GM18951 (cell line): Measurements from ENCODE around the gene LPP.

ENCODE experiments used
- POLR2A ChIP-seq: IDR thresholded peaks from 4 replicates; pipeline ENCODE4 v1.6.1; 2011; ENCODE audit warnings: mild to moderate bottlenecking; ENCODE audit not compliant: insufficient read length, insufficient read depth; ENCODE audit errors: extremely low read depth
- in situ Hi-C: fragments of 300-500 bp; cut with MboI; formaldehyde crosslinking; loops from one replicate; pipeline ENCODE4 v1.12.0; 2022; ENCODE audit warnings: low sequenced_read_pairs, mixed read lengths, inconsistent platforms; ENCODE audit not compliant: unreplicated experiment

The LPP gene

DNA sequence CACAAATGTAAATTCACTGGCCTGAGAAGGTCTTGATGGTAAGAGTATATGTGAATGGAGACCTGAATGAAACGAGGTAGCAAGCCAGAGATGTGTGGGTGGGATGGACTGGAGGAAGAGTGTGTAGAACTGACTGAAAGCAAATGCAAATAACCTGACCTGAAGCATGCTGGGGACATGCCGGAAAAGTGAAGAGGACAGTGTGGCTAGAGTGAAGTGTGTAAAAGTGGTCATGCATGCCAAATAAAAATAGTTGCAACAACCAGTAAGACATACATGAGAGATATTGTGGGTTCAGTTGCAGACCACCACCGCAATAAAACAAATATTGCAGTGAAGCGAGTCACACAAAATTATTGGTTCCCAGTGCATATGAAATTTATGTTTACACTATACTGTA, 82.3 kb downstream of the LPP start:
- TF ChIP-seq POLR2A: no peak

DNA sequence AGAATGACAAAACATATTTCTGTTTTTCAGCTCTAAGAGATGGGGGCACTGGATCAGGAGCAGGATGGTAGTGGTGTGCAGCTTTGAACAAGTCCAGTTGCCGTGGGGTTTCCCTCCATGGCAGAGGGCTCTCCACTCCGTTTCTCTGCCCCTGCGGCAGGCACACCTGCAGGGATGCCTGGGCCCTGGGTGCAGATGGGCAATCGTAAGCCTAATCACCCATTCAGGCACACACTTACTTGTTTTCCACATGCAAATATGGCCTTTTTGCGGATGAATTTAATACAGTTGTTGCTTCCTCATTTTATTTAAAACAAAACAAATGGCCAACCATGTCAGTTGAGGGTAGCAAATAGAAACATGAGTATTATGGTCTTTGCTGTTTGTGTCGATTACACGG, 85.1 kb downstream of the LPP start:
- TF ChIP-seq POLR2A: no peak
- in situ Hi-C loops: no loop called here

More for the DNA sequence above, 82.3 kb downstream of the LPP start:
- in situ Hi-C loops: no loop called here

DNA sequence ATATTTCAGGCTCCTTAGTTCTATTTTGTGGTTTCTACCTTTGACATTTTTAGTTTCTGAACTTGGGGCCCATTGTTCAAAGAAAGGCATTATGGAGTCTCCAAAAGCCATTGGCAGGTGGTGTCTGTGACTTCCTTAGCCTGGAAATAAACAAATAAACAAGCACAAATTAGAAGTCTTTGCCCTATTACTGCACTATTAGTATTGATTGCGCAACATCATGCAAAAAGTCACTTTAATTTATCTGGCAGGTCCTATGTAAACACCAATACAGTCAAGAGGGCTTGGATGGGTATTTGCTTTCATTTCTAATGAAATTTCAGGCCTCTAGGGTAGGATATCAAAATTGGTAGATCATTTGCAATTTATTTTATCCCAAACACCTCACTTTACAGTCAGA, 85.6 kb downstream of the LPP start:
- TF ChIP-seq POLR2A: no peak
- in situ Hi-C loops: no loop called here

DNA sequence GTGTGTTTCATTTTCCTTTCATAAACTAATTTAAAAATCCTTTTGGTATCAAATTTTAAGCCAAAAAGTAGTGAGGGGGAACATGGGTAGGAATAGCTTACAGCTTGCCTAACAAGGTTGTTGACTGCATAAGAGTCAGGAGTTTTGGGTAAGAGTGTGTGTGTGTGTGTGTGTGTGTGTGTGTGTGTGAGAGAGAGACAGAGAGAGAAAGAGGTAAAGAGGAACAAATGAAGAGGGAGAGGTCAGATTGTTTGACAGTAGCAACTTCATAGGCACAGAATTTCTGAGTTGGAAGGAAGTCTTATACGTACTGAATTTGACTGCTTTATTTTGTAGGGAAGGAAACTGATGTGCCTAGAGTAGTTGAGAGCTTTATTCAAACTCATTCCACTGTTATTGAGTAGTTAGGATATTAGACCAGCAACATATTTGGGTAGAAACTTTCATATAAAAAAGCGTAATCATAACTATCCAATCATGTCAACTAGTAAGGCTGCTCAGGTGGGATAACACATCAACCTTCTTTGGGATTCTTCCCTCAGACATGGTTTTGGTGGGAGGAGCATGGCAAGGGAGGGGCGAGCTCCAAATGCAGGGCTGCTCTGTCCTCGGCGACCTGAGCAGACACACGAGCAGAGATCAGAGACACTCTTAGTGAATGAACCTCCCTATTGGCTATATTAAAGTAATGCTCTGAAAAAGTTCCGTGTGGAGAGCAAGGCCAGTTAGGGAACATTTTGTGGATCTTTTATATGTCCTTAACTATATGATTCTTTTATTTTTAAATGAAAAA, 86.4 kb downstream of the LPP start:
- in situ Hi-C loops: no loop called here
- no peak for TF ChIP-seq POLR2A

DNA sequence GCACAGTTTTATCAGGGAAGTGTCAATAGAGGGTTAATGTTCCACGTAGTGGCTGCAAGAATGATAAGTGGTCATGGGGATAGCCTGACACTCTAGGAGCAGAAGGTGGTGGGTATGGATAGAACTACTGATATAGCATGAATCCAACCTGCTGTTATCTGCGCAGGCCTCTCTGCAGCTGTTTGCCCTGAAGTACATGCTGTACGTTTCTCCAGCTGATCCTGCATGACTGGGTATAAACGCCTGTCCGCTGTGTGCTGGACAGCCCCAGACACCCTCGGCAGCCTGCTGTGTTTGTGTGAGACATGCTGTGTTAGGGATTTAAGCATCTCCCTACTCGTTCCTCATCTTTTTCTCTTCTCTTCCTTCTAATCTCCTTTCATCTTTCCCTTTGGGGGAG, 87.1 kb downstream of the LPP start:
- in situ Hi-C loops: no loop called here
- no peak for TF ChIP-seq POLR2A

DNA sequence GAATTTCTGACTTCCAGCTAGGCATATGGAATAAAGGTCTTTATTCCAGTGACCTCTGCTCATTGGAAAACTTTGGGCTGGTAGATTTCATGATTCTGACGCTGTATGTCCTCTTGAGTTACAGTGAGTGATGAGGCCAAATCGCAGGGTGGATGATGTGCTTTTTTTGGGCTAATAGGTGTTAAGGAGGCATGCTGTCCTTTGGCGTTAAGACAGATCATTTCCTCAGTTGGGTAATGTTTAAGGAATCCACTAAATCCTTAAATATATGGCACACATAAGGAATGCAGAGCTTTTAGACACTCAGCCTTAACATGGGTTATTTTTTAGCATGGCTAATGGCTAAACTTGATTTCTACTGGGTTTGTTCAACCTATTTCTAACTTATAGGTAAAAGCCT, 87.9 kb downstream of the LPP start:
- TF ChIP-seq POLR2A: no peak
- in situ Hi-C loops: no loop called here

DNA sequence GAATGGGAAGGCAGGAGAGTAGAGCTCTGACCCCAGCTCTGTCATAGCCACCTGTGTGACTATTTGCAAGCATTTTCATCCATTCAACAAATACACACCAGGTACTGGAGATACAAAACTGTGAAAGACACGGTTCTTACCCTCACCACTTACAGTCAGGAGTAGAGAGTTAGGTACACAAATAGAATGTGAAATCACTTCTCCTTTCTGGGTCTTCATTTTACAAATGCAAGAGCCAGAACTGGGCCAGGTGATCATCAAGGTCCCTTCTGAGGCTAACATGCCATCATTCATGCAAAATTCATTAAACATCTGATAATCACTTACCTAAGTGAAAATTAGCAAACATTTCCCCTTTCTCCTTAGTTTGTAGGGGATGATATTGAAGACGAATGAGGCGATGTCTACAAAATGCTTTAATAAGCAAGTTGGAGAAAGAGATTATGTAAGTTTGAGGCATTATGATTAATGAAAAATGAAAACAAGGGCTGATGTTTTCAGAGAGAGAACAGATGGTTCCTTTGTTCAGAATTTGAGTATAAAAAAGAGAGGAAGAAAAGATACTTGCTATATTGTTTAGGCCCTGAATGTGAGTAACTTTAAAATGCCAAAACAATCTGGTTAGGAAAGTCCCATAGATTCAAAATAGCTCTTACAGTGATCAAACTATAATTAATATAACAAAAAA, 88.6 kb downstream of the LPP start:
- no peak for TF ChIP-seq POLR2A
- in situ Hi-C loops: no loop called here

DNA sequence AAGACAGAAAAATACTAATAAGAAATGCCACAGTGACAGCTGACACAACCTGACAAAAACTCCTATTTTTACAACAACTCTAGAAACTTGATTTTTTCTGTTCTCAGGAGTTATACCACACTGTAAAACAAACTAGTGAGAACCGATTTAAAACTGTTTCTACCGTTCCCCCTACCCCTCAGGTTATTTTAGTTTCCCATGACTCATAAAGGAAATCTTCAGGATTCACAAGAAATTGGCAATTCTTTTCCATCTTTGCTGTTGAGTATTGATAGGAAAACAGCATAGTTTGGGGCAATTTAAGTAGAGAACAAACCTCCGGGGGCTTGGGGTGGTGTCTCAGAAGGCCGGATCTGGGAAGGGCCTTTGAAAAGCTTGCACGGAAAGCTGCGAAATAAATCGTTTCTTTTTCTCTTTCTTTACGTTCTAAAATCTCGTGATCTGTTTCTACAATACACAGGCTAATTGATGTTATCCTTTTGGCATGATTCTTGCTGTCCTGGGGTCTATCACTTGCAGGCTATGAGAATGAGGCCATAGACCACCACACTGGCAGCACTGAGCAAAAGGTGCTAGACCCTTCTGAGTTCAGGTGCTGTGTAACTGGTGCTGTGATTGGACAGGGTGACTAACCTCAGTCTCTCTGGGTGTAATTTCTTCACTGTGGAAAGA, 89.3 kb downstream of the LPP start:
- in situ Hi-C loops: no loop called here
- TF ChIP-seq POLR2A: no peak

DNA sequence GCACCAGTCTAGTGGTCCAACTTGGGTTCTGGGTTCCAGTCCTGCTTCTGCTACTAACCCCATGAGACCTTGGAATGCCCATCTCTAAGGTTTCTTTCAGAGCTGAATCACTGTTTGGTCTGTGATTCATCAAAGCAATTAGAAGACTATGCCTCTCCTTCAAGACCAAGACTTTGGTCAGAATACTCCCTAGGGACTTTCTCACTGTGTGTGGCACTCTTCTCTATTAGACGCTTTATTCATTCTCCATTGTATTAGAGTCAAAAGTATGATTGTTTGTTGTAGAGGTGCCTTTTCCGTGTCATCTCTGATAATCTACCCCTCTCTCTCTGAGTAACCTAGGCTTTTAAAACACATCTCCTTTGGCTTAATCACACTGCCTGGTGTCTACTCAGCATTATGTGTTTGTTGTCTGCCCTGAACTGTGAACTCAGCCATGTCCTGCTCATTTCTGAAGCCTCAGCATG, 90.5 kb downstream of the LPP start:
- no peak for TF ChIP-seq POLR2A
- in situ Hi-C loops: no loop called here

DNA sequence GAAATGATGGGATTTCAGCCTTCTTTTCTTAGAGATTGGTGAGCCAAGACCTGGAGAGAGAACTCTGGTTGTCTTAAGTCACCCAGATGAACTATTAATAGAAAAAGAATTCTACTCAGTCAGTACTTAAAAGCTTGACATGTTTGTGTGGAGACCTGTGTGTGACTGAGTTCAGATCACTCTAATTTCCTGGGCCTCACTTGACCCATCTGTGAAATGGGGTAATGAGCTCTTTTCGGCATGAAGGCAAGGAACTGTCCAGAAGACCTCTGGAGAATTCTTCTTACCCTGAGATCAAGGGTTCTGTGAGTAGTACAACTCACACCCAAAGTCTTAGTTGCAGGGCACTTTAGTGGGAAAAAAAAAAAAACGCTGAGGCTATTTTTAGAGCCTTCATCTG, 92.9 kb downstream of the LPP start:
- TF ChIP-seq POLR2A: no peak
- in situ Hi-C loops: no loop called here

DNA sequence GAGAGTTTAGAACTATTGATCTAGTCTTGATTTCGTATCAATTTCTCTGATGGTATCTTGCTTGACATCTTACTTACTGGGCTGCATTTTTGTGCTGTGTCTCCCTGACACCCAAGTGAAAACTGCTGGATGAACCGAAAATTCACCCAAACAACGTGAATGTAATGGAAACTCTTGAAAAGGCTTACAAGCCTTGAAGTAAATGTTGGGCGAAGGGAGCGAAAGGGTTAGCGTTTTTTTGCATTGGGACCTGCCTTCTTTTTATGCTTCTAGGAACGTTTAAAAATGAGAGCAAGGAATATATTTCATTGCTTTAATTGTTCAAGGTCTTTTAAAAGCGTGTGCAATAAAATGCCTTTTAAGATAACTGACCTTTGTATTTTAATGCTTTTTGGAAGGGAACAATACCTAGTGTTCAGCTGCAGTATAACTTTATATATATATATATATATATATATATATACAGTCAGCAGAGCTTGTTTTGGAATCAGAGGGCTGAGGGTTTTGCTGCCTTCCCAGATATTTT, 94.1 kb downstream of the LPP start:
- in situ Hi-C loops: no loop called here

DNA sequence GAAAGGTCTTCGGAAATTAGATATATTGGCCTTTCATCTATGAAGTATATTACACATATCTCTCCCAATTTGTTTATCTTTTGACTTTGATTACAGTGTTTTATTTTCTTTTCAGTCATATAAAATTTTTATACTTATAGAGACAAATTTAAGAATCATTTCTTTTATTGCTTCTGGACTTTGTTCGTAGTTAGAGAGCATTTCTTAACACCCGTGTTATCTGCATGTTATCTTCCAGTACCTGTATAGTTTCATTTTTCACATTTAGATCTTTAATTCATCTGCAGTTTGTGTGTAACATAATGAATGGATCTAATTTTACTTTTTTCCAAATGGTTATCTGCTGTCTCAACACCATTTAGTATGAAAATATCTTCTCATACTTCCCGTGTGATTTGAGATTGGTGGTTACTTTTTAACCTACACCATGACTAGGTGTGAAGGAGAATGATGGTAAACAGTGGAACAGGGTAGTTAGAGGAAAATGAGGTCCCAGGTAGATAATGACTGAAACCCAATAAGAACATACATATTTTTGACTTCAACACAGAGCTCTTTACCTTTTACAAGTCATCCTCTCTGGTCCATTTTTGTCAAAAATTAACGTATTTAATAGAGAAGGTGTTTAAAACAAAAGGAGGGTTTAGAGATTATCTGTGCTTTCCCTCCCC, 99.3 kb downstream of the LPP start:
- in situ Hi-C loops: no loop called here
- TF ChIP-seq POLR2A: no peak

More for the DNA sequence above, 94.1 kb downstream of the LPP start:
- TF ChIP-seq POLR2A: no peak
